Suprapubic skin (tissue), 4 donors: ENCODE measurements around the gene TRIM44. TPM values are rescaled to one million over a fixed set of nuclear protein-coding genes. Genes with fewer than 3 reads are reported as not detected.

Source experiments
- DNase-seq, 2 donors: peaks; one replicate each; pipeline ENCODE4 v3.0.0-alpha.2; 2019; ENCODE audit warnings: low spot score in 2 of 2
- H3K27ac ChIP-seq: fragments of 200-600 bp; sonication (generic); one replicate; pipeline ENCODE4 v1.5.1; 2019
- H3K27me3 ChIP-seq: fragments of 200-600 bp; sonication (generic); one replicate; pipeline ENCODE4 v1.5.1; 2019
- H3K36me3 ChIP-seq: fragments of 200-600 bp; sonication (generic); one replicate; pipeline ENCODE4 v1.5.1; 2019
- H3K4me1 ChIP-seq: fragments of 200-600 bp; sonication (generic); one replicate; pipeline ENCODE4 v1.5.1; 2019
- H3K4me3 ChIP-seq: fragments of 200-600 bp; sonication (generic); one replicate; pipeline ENCODE4 v1.5.1; 2019; ENCODE audit warnings: mild to moderate bottlenecking
- H3K9me3 ChIP-seq: fragments of 200-600 bp; sonication (generic); one replicate; pipeline ENCODE4 v1.5.1; 2019
- EP300 ChIP-seq: sonication (generic); formaldehyde crosslinking; IDR thresholded peaks from one replicate; pipeline ENCODE4 v1.6.1; 2017; ENCODE audit warnings: antibody characterized with exemption
- POLR2A ChIP-seq, 2 donors: fragments of 450-650 bp; IDR thresholded peaks; one replicate each; pipeline ENCODE4 v1.6.1; 2017; ENCODE audit warnings: antibody characterized with exemption in 2 of 2, mild to moderate bottlenecking in 2 of 2, moderate library complexity in 2 of 2
- POLR2AphosphoS5 ChIP-seq, 3 donors: sonication (generic); formaldehyde crosslinking; IDR thresholded peaks; one replicate each; pipeline ENCODE4 v1.6.1; 2017; ENCODE audit warnings: antibody characterized with exemption in 3 of 3
- WGBS: methylation state at CpG from one replicate; pipeline ENCODE4 v1.1.5; 2018; 5-methylcytosine and 5-hydroxymethylcytosine counted together
- total RNA-seq, 4 donors: library from RNA; depleted of rRNA; stranded (reverse); fragments of >200 nt; gene quantifications; one replicate each; pipeline ENCODE4 v1.1.0, GENCODE V29; 2016
- TF ChIP-seq, protein P1 (sequence below), 2 donors: fragments of 200-600 bp in 1 of 2; fragments of 450-650 bp in 1 of 2; sonication (generic) in 1 of 2; IDR thresholded peaks; one replicate each; pipeline ENCODE4 v1.5.1; 2016 to 2019; ENCODE audit warnings: antibody characterized with exemption in 2 of 2, mild to moderate bottlenecking in 1 of 2, moderate library complexity in 1 of 2

TRIM44 gene
- total RNA-seq, 4 donors from 2014 or later, result 21.3 to 55.7 (median 31.3) TPM

DNA sequence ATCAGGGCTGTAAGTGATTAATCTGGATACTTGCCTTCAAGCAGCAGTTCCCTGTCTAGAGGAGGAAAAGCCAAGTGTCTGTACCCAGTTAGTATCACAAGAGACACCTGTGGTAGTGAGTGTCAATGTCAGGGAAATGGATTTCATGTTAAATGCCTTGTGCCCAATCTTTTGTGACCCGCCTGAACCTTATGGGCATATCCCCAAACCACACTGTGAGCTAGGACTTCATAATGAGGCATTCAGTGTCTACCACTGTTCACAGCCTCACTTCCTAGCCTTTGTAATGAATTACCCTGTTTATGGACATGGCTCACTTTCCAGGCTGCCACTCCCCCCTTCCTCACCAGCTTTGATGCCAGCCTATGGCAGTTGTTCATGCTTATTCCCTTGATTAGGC, 125.1 kb downstream of the TRIM44 start:
- Histone ChIP-seq H3K36me3 (no peaks in the 10 kb centered on the region), H3K4me3 (no peak overlapping the region), H3K27me3 (no peaks in the 10 kb centered on the region), H3K27ac (no peak overlapping the region), H3K9me3 (no peaks in the 10 kb centered on the region), H3K4me1 (peaks cover 17% of the 10 kb centered on the region)
- no peak for DNase-seq
- 91% methylated on average over 1 of the region's 1 CpG for WGBS
- TF ChIP-seq, protein P1, sequence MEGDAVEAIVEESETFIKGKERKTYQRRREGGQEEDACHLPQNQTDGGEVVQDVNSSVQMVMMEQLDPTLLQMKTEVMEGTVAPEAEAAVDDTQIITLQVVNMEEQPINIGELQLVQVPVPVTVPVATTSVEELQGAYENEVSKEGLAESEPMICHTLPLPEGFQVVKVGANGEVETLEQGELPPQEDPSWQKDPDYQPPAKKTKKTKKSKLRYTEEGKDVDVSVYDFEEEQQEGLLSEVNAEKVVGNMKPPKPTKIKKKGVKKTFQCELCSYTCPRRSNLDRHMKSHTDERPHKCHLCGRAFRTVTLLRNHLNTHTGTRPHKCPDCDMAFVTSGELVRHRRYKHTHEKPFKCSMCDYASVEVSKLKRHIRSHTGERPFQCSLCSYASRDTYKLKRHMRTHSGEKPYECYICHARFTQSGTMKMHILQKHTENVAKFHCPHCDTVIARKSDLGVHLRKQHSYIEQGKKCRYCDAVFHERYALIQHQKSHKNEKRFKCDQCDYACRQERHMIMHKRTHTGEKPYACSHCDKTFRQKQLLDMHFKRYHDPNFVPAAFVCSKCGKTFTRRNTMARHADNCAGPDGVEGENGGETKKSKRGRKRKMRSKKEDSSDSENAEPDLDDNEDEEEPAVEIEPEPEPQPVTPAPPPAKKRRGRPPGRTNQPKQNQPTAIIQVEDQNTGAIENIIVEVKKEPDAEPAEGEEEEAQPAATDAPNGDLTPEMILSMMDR (IDR thresholded peaks at IDR 0.05), result no peak
- no peak for TF ChIP-seq POLR2AphosphoS5 (IDR thresholded peaks at IDR 0.05)
- no peak for TF ChIP-seq POLR2A (IDR thresholded peaks at IDR 0.05)
- TF ChIP-seq EP300, result no peak

- no peak for DNase-seq
- no peak overlapping the region for H3K27ac ChIP-seq
- TF ChIP-seq, protein P1 (IDR thresholded peaks at IDR 0.05), result no peak
- TF ChIP-seq POLR2AphosphoS5 (IDR thresholded peaks at IDR 0.05) (no peak), EP300 (no peak), POLR2A (IDR thresholded peaks at IDR 0.05) (no peak)
- H3K9me3 ChIP-seq, result no peaks in the 10 kb centered on the region
- no peak overlapping the region for H3K4me3 ChIP-seq
- peaks cover 12% of the 10 kb centered on the region for H3K4me1 ChIP-seq
- no peaks in the 10 kb centered on the region for H3K36me3 ChIP-seq
- WGBS, result 79% methylated on average over 6 of the region's 6 CpGs
- H3K27me3 ChIP-seq, result no peaks in the 10 kb centered on the region
Observed at GRCh38 chr11:35791088-35791958, 128.7 kb downstream of the TRIM44 start.

GRCh38 chr11:35792148-35792845, 129.7 kb downstream of the TRIM44 start:
- no peaks in the 10 kb centered on the region for H3K9me3 ChIP-seq
- H3K36me3 ChIP-seq, result no peaks in the 10 kb centered on the region
- H3K4me3 ChIP-seq, result no peak overlapping the region
- WGBS, result 72% methylated on average over 4 of the region's 4 CpGs
- peaks cover 12% of the 10 kb centered on the region for H3K4me1 ChIP-seq
- H3K27me3 ChIP-seq, result no peaks in the 10 kb centered on the region
- DNase-seq, result no peak
- no peak overlapping the region for H3K27ac ChIP-seq
- TF ChIP-seq POLR2AphosphoS5 (IDR thresholded peaks at IDR 0.05) (no peak), POLR2A (IDR thresholded peaks at IDR 0.05) (no peak), EP300 (no peak)
- TF ChIP-seq, protein P1 (IDR thresholded peaks at IDR 0.05), result no peak

GRCh38 chr11:35792846-35793192, 130.2 kb downstream of the TRIM44 start:
- H3K27me3 ChIP-seq, result no peaks in the 10 kb centered on the region
- no peak overlapping the region for H3K27ac ChIP-seq
- no peak for DNase-seq
- H3K4me3 ChIP-seq, result no peak overlapping the region
- WGBS, result 88% methylated on average over 2 of the region's 2 CpGs
- H3K4me1 ChIP-seq, result peaks cover 10% of the 10 kb centered on the region
- no peaks in the 10 kb centered on the region for H3K9me3 ChIP-seq
- TF ChIP-seq EP300 (no peak), POLR2AphosphoS5 (IDR thresholded peaks at IDR 0.05) (no peak), POLR2A (IDR thresholded peaks at IDR 0.05) (no peak)
- TF ChIP-seq, protein P1 (IDR thresholded peaks at IDR 0.05), result no peak
- H3K36me3 ChIP-seq, result no peaks in the 10 kb centered on the region

DNA sequence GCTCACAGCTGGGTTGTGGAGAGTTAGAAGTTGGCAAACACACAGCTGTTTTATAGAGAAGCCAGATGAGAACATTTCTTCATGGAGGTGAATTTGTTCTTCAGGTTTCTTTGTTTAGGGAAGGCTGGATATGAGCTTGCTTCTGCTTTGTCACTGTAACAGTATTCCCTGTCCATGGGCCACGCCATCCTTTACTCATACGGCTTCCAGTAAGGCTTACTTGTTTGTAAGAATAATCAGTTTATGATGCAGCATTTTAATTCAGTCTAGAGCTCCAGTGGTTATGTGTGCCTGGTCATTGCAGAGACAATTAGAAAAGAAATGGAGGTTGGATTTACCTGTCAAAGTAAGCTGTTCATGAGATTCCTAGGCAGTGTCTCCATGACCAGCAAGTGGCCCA, 131.8 kb downstream of the TRIM44 start:
- 82% methylated on average over 2 of the region's 2 CpGs for WGBS
- Histone ChIP-seq H3K27me3 (no peaks in the 10 kb centered on the region), H3K4me1 (peaks cover 14% of the 10 kb centered on the region), H3K4me3 (no peak overlapping the region), H3K9me3 (no peaks in the 10 kb centered on the region), H3K27ac (no peak overlapping the region), H3K36me3 (no peaks in the 10 kb centered on the region)
- no peak for DNase-seq
- TF ChIP-seq POLR2A (IDR thresholded peaks at IDR 0.05) (no peak), EP300 (no peak), POLR2AphosphoS5 (IDR thresholded peaks at IDR 0.05) (no peak)
- TF ChIP-seq, protein P1 (IDR thresholded peaks at IDR 0.05), result no peak
